Smooth muscle cell (in vitro differentiated cells): ENCODE results near the gene MAPRE2. TPM values are rescaled to one million over a fixed set of nuclear protein-coding genes. Genes with fewer than 3 reads are reported as not detected.

Experiments used
- DNase-seq: peaks from one replicate; lab custom pipeline; 2025; ENCODE audit not compliant: unreplicated experiment; lab: John Stamatoyannopoulos, UW
- H2AFZ ChIP-seq: fragments of 200-600 bp; sonication (generic); 2 replicates; pipeline ENCODE4 v1.6.0; 2016; ENCODE audit warnings: antibody characterized with exemption, low read depth, mild to moderate bottlenecking
- H3F3A ChIP-seq: fragments of 200-600 bp; sonication (generic); 2 replicates; pipeline ENCODE4 v1.6.0; 2017; ENCODE audit warnings: antibody characterized with exemption, low read depth
- H3K27ac ChIP-seq: fragments of 200-600 bp; sonication (generic); 2 replicates; pipeline ENCODE4 v1.5.1; 2016; ENCODE audit warnings: low read depth, mild to moderate bottlenecking
- H3K27me3 ChIP-seq: fragments of 200-600 bp; sonication (generic); 2 replicates; pipeline ENCODE4 v1.6.1; 2016; ENCODE audit warnings: low read depth, mild to moderate bottlenecking
- H3K36me3 ChIP-seq: fragments of 200-600 bp; sonication (generic); 2 replicates; pipeline ENCODE4 v1.5.1; 2016; ENCODE audit warnings: low read depth
- H3K4me1 ChIP-seq: fragments of 200-600 bp; sonication (generic); 2 replicates; pipeline ENCODE4 v1.5.1; 2016; ENCODE audit warnings: low read depth
- H3K4me2 ChIP-seq: fragments of 200-600 bp; sonication (generic); 2 replicates; pipeline ENCODE4 v1.6.0; 2016; ENCODE audit warnings: mild to moderate bottlenecking
- H3K4me3 ChIP-seq: fragments of 200-600 bp; sonication (generic); 2 replicates; pipeline ENCODE4 v1.5.1; 2016; ENCODE audit warnings: mild to moderate bottlenecking
- H3K79me2 ChIP-seq: fragments of 200-600 bp; sonication (generic); 2 replicates; pipeline ENCODE4 v1.6.0; 2016; ENCODE audit warnings: low read depth, mild to moderate bottlenecking
- H3K9ac ChIP-seq: fragments of 200-600 bp; sonication (generic); 2 replicates; pipeline ENCODE4 v1.6.0; 2016; ENCODE audit warnings: low read depth
- H3K9me3 ChIP-seq: fragments of 200-600 bp; sonication (generic); replicated peaks from 2 replicates; pipeline ENCODE4 v1.5.1; 2016; ENCODE audit warnings: low read depth
- H4K20me1 ChIP-seq: fragments of 200-600 bp; sonication (generic); 2 replicates; pipeline ENCODE4 v1.6.0; 2016; ENCODE audit warnings: low read depth
- WGBS: methylation state at CpG from one replicate; pipeline ENCODE4 v1.1.7; 2016; ENCODE audit warnings: low lambda C conversion rate; 5-methylcytosine and 5-hydroxymethylcytosine counted together
- polyA plus RNA-seq: library from polyadenylated mRNA; unstranded; fragments of >200 nt; fragmentation: Nextera tagmentation; extraction: Ambion mirVana; gene quantifications from 2 replicates; pipeline ENCODE4 v1.2.1, GENCODE V29; 2016
- total RNA-seq: library from RNA; depleted of rRNA; stranded (reverse); fragments of >200 nt; gene quantifications from 2 replicates; pipeline ENCODE4 v1.2.3, GENCODE V29; 2014
- TF ChIP-seq, protein P1 (sequence below): fragments of 200-600 bp; sonication (generic); IDR thresholded peaks from 2 replicates; pipeline ENCODE4 v1.5.1; 2017; ENCODE audit warnings: borderline replicate concordance, mild to moderate bottlenecking, antibody characterized with exemption; ENCODE audit not compliant: insufficient read depth, poor library complexity, severe bottlenecking

Gene MAPRE2
- total and polyA plus RNA-seq, 2 experiments from 2014 or later = 11.2 to 21.8 TPM

DNA sequence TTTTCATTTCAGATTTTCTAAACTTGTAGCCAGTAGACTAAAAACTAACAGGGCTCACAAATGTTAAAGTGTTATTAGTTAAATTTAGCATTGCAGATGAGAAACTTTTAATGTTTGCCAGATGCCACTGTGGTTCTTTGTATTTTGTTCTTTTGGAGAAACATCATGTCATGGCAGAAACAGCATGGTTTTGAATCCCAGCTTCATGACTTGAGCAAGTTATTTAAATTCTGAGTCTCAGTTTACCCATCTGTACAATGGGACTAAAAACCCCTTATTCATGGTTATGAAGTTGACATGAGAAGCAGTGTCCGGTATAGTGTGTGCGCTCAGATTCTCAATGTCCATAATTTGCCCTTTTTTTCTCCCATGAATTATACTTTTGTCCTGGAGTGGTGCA lies 56.5 kb downstream of the MAPRE2 start:
- Histone ChIP-seq H3F3A (no peaks in the 10 kb centered on the region), H3K4me2 (no peak overlapping the region), H3K9ac (no peak overlapping the region), H4K20me1 (no peaks in the 10 kb centered on the region), H3K27ac (no peak overlapping the region), H3K4me3 (no peak overlapping the region), H3K27me3 (no peaks in the 10 kb centered on the region), H2AFZ (no peak overlapping the region), H3K9me3 (no peaks in the 10 kb centered on the region), H3K36me3 (peaks cover 8% of the 10 kb centered on the region), H3K4me1 (no peaks in the 10 kb centered on the region), H3K79me2 (no peaks in the 10 kb centered on the region)
- DNase-seq = no peak
- TF ChIP-seq, protein P1, sequence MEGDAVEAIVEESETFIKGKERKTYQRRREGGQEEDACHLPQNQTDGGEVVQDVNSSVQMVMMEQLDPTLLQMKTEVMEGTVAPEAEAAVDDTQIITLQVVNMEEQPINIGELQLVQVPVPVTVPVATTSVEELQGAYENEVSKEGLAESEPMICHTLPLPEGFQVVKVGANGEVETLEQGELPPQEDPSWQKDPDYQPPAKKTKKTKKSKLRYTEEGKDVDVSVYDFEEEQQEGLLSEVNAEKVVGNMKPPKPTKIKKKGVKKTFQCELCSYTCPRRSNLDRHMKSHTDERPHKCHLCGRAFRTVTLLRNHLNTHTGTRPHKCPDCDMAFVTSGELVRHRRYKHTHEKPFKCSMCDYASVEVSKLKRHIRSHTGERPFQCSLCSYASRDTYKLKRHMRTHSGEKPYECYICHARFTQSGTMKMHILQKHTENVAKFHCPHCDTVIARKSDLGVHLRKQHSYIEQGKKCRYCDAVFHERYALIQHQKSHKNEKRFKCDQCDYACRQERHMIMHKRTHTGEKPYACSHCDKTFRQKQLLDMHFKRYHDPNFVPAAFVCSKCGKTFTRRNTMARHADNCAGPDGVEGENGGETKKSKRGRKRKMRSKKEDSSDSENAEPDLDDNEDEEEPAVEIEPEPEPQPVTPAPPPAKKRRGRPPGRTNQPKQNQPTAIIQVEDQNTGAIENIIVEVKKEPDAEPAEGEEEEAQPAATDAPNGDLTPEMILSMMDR = no peak
- WGBS = 96% methylated on average over 2 of the region's 2 CpGs

DNA sequence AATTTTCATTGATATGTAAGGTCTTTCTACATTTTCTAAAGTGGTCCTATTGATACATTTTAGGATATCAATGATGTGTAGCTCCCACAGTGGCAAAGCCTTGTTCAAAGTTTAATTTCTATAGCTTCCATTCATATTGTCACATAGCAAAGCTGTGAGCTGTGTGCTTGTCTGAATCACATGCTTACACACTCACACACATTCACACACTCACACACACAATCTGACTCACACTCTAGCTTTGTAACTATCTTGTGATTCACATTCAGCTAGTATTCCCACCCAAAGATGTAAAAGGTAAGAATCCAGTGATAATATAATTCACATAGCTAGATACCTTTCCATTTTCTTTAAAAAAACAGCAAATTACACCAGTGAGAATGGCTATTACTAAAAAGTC lies 58.7 kb downstream of the MAPRE2 start:
- H3K9me3 ChIP-seq = no peaks in the 10 kb centered on the region
- no peak overlapping the region for H3K27ac ChIP-seq
- H3K4me2 ChIP-seq = no peak overlapping the region
- DNase-seq = no peak
- peaks cover 8% of the 10 kb centered on the region for H3K36me3 ChIP-seq
- H3F3A ChIP-seq = no peaks in the 10 kb centered on the region
- H2AFZ ChIP-seq = no peak overlapping the region
- no peak overlapping the region for H3K9ac ChIP-seq
- no peaks in the 10 kb centered on the region for H3K27me3 ChIP-seq
- no peaks in the 10 kb centered on the region for H3K4me1 ChIP-seq
- no peaks in the 10 kb centered on the region for H4K20me1 ChIP-seq
- TF ChIP-seq, protein P1 = no peak
- H3K79me2 ChIP-seq = no peaks in the 10 kb centered on the region
- H3K4me3 ChIP-seq = no peak overlapping the region

DNA sequence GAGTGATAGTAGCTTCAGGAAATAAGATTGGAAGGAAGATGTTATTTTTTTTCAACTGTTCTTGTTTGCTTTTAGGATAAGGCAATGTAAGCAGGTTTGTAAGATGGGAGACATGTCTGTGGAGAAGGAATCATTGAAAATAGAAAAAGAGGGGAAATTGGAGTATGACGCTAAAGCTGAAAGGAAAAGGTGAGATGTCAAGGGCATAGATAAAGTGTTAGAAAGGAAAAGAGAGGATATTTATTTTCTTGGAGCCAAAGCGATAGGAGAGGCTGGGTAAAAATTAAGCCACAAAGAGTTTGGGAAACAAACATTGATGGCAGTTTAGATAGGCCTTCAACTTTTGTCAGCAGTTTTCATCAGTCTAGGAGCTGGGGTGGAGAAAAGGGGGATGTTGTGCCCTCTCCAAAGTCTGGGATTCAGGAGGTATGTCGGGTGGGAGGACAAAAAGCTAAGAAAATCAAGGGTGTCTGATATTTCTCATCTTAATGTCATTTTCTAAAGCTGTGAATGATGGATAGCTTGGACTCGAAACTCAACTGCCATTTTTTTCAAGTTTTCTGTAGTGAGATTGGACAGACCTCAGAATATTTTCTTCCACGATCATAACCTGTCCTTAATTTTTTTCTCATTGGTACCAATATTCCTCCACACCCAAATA lies 63.3 kb downstream of the MAPRE2 start:
- no peak overlapping the region for H3K4me3 ChIP-seq
- H2AFZ ChIP-seq = no peak overlapping the region
- no peaks in the 10 kb centered on the region for H3F3A ChIP-seq
- DNase-seq = no peak
- no peaks in the 10 kb centered on the region for H3K79me2 ChIP-seq
- 95% methylated on average over 5 of the region's 5 CpGs for WGBS
- TF ChIP-seq, protein P1 = no peak
- no peaks in the 10 kb centered on the region for H4K20me1 ChIP-seq
- H3K4me1 ChIP-seq = no peaks in the 10 kb centered on the region
- no peaks in the 10 kb centered on the region for H3K36me3 ChIP-seq
- H3K4me2 ChIP-seq = no peak overlapping the region
- H3K9ac ChIP-seq = no peak overlapping the region
- H3K27me3 ChIP-seq = no peaks in the 10 kb centered on the region
- H3K27ac ChIP-seq = no peak overlapping the region
- H3K9me3 ChIP-seq = no peaks in the 10 kb centered on the region

DNA sequence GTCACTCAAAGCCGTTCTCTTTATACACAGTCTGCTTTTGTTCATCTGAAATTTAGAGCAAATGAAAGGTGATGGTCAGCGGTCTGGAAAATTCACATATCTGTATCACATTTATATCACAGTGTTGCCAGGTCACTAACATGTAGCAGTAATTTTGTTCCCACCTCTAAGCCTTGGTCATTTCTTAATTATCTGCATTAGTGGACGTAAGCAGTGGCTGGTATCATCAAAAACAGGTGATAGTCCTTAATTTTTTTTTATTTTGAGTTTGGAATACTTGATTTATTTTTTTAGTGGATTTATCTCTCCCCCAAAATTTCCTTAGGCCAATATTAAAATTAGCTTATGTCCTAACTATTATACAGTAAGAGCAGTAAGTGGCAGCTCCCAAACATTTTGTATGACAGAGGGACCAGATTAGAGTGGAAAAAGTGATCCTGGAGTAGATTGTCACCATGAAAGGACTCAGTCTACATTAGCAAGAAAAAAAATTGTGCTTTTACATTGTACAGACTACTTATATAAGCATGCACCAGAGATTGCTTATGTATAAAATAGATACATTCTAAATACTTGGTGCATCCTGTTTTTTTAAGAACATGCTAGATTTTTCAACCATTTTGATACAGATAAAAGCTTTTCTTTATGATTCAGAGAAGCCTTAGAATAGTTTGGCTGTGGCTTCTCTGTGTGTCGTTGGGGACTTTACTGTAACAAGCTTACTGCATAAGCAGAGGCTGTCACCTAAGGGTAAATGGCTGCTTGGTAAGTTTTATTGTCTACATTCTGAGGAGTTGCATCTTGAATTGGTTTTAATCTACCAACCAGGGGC lies 65.0 kb downstream of the MAPRE2 start:
- H2AFZ ChIP-seq = no peak overlapping the region
- no peaks in the 10 kb centered on the region for H3K9me3 ChIP-seq
- H3F3A ChIP-seq = no peaks in the 10 kb centered on the region
- no peaks in the 10 kb centered on the region for H3K36me3 ChIP-seq
- WGBS = 80% methylated on average over 4 of the region's 4 CpGs
- TF ChIP-seq, protein P1 = no peak
- H3K4me2 ChIP-seq = no peak overlapping the region
- no peaks in the 10 kb centered on the region for H3K79me2 ChIP-seq
- no peak overlapping the region for H3K9ac ChIP-seq
- no peak overlapping the region for H3K27ac ChIP-seq
- no peak for DNase-seq
- no peaks in the 10 kb centered on the region for H3K4me1 ChIP-seq
- H3K27me3 ChIP-seq = no peaks in the 10 kb centered on the region
- H4K20me1 ChIP-seq = no peaks in the 10 kb centered on the region
- no peak overlapping the region for H3K4me3 ChIP-seq
